ENCODE data around the gene PRSS3.
A peak's percentile ranks its signal among the peaks of the same experiment; 100 is the strongest.
"Not testable (repeated sequence)": the region's sequence is repeated elsewhere in the genome, so short reads cannot be mapped to it uniquely, and the experiment has no call there.

The PRSS3 gene

GRCh38 chr9:33820231-33820745 lies 24.9 kb downstream of the PRSS3 start:
- H3K4me3 Mint-ChIP-seq = peak overlapping the region; percentile 97
- H3K9me3 Mint-ChIP-seq (ENCODE audit: low read depth) = no peaks in the 10 kb centered on the region
- peaks cover 47% of the 10 kb centered on the region for H3K4me1 Mint-ChIP-seq (ENCODE audit: low read depth)
- no peak overlapping the region for H3K27ac Mint-ChIP-seq
- peaks cover 2% of the 10 kb centered on the region for H3K36me3 Mint-ChIP-seq
- no peaks in the 10 kb centered on the region for H3K27me3 Mint-ChIP-seq

- peaks cover 35% of the 10 kb centered on the region for H3K4me1 Mint-ChIP-seq (ENCODE audit: low read depth)
- H3K27me3 Mint-ChIP-seq = no peaks in the 10 kb centered on the region
- H3K9me3 Mint-ChIP-seq (ENCODE audit: low read depth) = no peaks in the 10 kb centered on the region
- no peak overlapping the region for H3K4me3 Mint-ChIP-seq
- no peaks in the 10 kb centered on the region for H3K36me3 Mint-ChIP-seq
- H3K27ac Mint-ChIP-seq = no peak overlapping the region
Measured at GRCh38 chr9:33823801-33824200, 28.4 kb downstream of the PRSS3 start.

- not testable (repeated sequence) for H3K27ac Mint-ChIP-seq; H3K4me3 Mint-ChIP-seq; H3K27me3 Mint-ChIP-seq; H3K36me3 Mint-ChIP-seq; H3K9me3 Mint-ChIP-seq (ENCODE audit: low read depth)
- peaks cover 12% of the 10 kb centered on the region for H3K4me1 Mint-ChIP-seq (ENCODE audit: low read depth)
Measured at GRCh38 chr9:33827285-33827684, 31.9 kb downstream of the PRSS3 start.

- peaks cover 14% of the 10 kb centered on the region for H3K4me1 Mint-ChIP-seq (ENCODE audit: low read depth)
- H3K9me3 Mint-ChIP-seq (ENCODE audit: low read depth); H3K36me3 Mint-ChIP-seq; H3K4me3 Mint-ChIP-seq; H3K27ac Mint-ChIP-seq; H3K27me3 Mint-ChIP-seq: not testable (repeated sequence)
Measured at GRCh38 chr9:33829641-33830230, 34.4 kb downstream of the PRSS3 start.

GRCh38 chr9:33835625-33836260 lies 40.4 kb downstream of the PRSS3 start:
- Mint-ChIP-seq H3K4me1 (ENCODE audit: low read depth) (peaks cover 45% of the 10 kb centered on the region), H3K4me3 (no peak overlapping the region), H3K9me3 (ENCODE audit: low read depth) (no peaks in the 10 kb centered on the region), H3K27me3 (no peaks in the 10 kb centered on the region), H3K36me3 (no peaks in the 10 kb centered on the region), H3K27ac (peak overlapping the region; percentile 50)

GRCh38 chr9:33836261-33836660 lies 40.9 kb downstream of the PRSS3 start:
- peak overlapping the region; percentile 22 for H3K27ac Mint-ChIP-seq
- H3K36me3 Mint-ChIP-seq; H3K4me3 Mint-ChIP-seq; H3K9me3 Mint-ChIP-seq (ENCODE audit: low read depth); H3K27me3 Mint-ChIP-seq: not testable (repeated sequence)
- peaks cover 48% of the 10 kb centered on the region for H3K4me1 Mint-ChIP-seq (ENCODE audit: low read depth)

- no peaks in the 10 kb centered on the region for H3K36me3 Mint-ChIP-seq
- no peak overlapping the region for H3K27ac Mint-ChIP-seq
- peaks cover 54% of the 10 kb centered on the region for H3K4me1 Mint-ChIP-seq (ENCODE audit: low read depth)
- no peak overlapping the region for H3K4me3 Mint-ChIP-seq
- no peaks in the 10 kb centered on the region for H3K9me3 Mint-ChIP-seq (ENCODE audit: low read depth)
- H3K27me3 Mint-ChIP-seq = no peaks in the 10 kb centered on the region
Measured at GRCh38 chr9:33837138-33837537, 41.8 kb downstream of the PRSS3 start.

GRCh38 chr9:33840381-33840780 lies 45.0 kb downstream of the PRSS3 start:
- peaks cover 57% of the 10 kb centered on the region for H3K4me1 Mint-ChIP-seq (ENCODE audit: low read depth)
- no peak overlapping the region for H3K27ac Mint-ChIP-seq
- H3K9me3 Mint-ChIP-seq (ENCODE audit: low read depth) = no peaks in the 10 kb centered on the region
- H3K4me3 Mint-ChIP-seq = no peak overlapping the region
- H3K27me3 Mint-ChIP-seq = no peaks in the 10 kb centered on the region
- no peaks in the 10 kb centered on the region for H3K36me3 Mint-ChIP-seq

GRCh38 chr9:33843312-33843961 lies 48.1 kb downstream of the PRSS3 start:
- no peaks in the 10 kb centered on the region for H3K9me3 Mint-ChIP-seq (ENCODE audit: low read depth)
- H3K27ac Mint-ChIP-seq = peak overlapping the region; percentile 54
- H3K27me3 Mint-ChIP-seq = no peaks in the 10 kb centered on the region
- H3K4me1 Mint-ChIP-seq (ENCODE audit: low read depth) = peaks cover 56% of the 10 kb centered on the region
- H3K36me3 Mint-ChIP-seq = peaks cover 3% of the 10 kb centered on the region
- no peak overlapping the region for H3K4me3 Mint-ChIP-seq

GRCh38 chr9:33846231-33846630 lies 50.9 kb downstream of the PRSS3 start:
- no peaks in the 10 kb centered on the region for H3K9me3 Mint-ChIP-seq (ENCODE audit: low read depth)
- no peaks in the 10 kb centered on the region for H3K27me3 Mint-ChIP-seq
- peaks cover 51% of the 10 kb centered on the region for H3K4me1 Mint-ChIP-seq (ENCODE audit: low read depth)
- peak overlapping the region; percentile 0 for H3K27ac Mint-ChIP-seq
- no peak overlapping the region for H3K4me3 Mint-ChIP-seq
- peaks cover 3% of the 10 kb centered on the region for H3K36me3 Mint-ChIP-seq

- not testable (repeated sequence) for H3K36me3 Mint-ChIP-seq; H3K4me3 Mint-ChIP-seq; H3K27me3 Mint-ChIP-seq; H3K27ac Mint-ChIP-seq; H3K9me3 Mint-ChIP-seq (ENCODE audit: low read depth)
- H3K4me1 Mint-ChIP-seq (ENCODE audit: low read depth) = peaks cover 45% of the 10 kb centered on the region
Measured at GRCh38 chr9:33847894-33848205, 52.5 kb downstream of the PRSS3 start.

Measured in activated naive CD8-positive, alpha-beta T cell (primary cell).